SK-N-MC (cell line): ENCODE measurements around the gene CYP2J2.

Experiments
- EZH2 ChIP-seq: fragments of 200-600 bp; sonication (generic); IDR thresholded peaks from one replicate; pipeline ENCODE4 v1.6.1; 2017; ENCODE audit warnings: antibody characterized with exemption
- POLR2AphosphoS5 ChIP-seq: IDR thresholded peaks from 2 replicates; pipeline ENCODE4 v1.6.1; 2012; ENCODE audit warnings: mild to moderate bottlenecking, low read depth, low read length, borderline replicate concordance

DNA sequence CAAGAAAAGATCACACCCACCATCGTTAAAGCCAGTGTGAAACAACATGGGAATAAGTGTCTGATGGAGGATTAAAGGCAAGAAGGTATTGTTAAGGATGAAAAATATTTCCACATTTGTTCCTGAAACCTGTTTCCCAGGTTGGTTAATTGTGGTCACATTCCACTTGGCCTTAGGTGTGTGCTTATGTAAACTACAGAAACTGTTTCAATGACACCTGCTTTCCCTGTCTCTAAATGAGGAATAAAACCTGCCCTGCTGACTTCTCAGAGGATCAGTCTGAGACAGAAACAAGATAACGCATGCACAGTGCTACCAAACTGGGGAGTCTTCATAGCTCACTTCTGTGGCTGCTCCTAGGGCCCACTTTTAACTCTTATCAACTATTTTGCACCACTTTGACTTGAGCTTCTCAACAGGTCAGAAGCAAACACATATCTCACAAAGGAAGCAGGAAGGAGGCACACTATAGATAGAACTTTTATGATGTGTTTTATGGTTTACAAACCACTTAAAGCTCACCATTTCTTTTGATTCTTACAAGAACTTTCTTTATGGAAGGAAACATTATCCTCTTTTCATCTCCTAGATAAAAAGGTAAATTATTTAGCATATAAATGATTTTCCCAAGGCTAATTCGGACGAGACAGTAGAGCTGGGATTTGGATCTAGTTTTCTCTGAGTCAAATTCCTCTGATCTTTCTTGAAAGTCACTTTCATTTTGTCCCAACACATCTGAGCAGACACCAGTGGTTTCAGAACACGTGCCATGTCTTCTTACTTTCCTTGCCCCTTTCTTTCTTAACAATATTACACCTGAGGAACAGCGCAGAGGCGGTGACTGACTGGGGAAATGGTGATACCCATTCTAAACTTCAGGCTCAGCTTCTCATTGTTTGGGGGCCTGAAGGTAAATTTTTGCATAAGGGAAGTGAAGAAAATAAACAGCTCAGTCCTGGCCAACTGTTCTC lies 33.4 kb downstream of the CYP2J2 start:
- TF ChIP-seq POLR2AphosphoS5, result no peak
- no peak for TF ChIP-seq EZH2
